GM12878 (cell line): ENCODE results near the gene UBXN10. TPM values are rescaled to one million over a fixed set of nuclear protein-coding genes. Genes with fewer than 3 reads are reported as not detected.

Experiments used
- ATAC-seq: fragments of 200-7000 bp; cut with Tn5 transposase; 3 replicates; pipeline ENCODE4 v1.9.1; 2020; ENCODE audit warnings: mild to moderate bottlenecking, moderate library complexity
- BruUV-seq: library from RNA; stranded (reverse); fragments of 400-500 nt; replicated peaks from 2 replicates; lab custom pipeline; 2021; lab: Mats Ljungman, UMichigan
- CTCF ChIA-PET: fragments of 300-600 bp; sonication (Branson Sonifier 250); formaldehyde crosslinking; extraction: SDS; loops from one replicate; lab custom pipeline; 2021; ENCODE audit warnings: inconsistent platforms; lab: Yijun Ruan, JAX
- POLR2A ChIA-PET: fragments of 350-600 bp; formaldehyde crosslinking; extraction: SDS; loops from one replicate; lab custom pipeline; 2021; ENCODE audit warnings: inconsistent platforms; lab: Charles Lee
- RAD21 ChIA-PET: fragments of 300-600 bp; sonication (Branson Sonifier 250); formaldehyde crosslinking; loops from one replicate; lab custom pipeline; 2023; ENCODE audit warnings: antibody characterized with exemption; ENCODE audit not compliant: unreplicated experiment; lab: Charles Lee
- SMC1A ChIA-PET: fragments of 300-600 bp; sonication (Branson Sonifier 250); formaldehyde crosslinking; loops from one replicate; lab custom pipeline; 2023; ENCODE audit not compliant: unreplicated experiment, uncharacterized antibody; lab: Charles Lee
- DNase-seq: peaks from one replicate; pipeline ENCODE4 v3.0.0-alpha.2; 2011; ENCODE audit warnings: low read depth, low spot score
- FAIRE-seq: peaks from 3 replicates; lab custom pipeline; 2011; peaks lifted over from hg19 to GRCh38; lab: Jason Lieb, UNC
- H2AFZ ChIP-seq: 2 replicates; pipeline ENCODE4 v1.6.0; 2011; ENCODE audit warnings: low read depth, low read length, control low read depth; ENCODE audit not compliant: control insufficient read depth
- H3K27ac ChIP-seq: 2 replicates; pipeline ENCODE4 v1.5.1; 2011; ENCODE audit warnings: control low read depth; ENCODE audit not compliant: control insufficient read depth, insufficient read depth
- H3K27me3 ChIP-seq, 2 experiments: replicated peaks in 1 of 2; 2 replicates each; pipeline versions ENCODE4 v1.6.0 to v1.6.1; 2011; ENCODE audit warnings: low read length in 1 of 2; ENCODE audit not compliant: control insufficient read depth in 2 of 2, insufficient read depth in 2 of 2
- H3K36me3 ChIP-seq, 2 experiments: 2 replicates each; pipeline ENCODE4 v1.5.1; 2011; ENCODE audit warnings: low read length in 1 of 2; ENCODE audit not compliant: control insufficient read depth in 2 of 2, insufficient read depth in 2 of 2
- H3K4me1 ChIP-seq: 2 replicates; pipeline ENCODE4 v1.6.1; 2011; ENCODE audit warnings: mild to moderate bottlenecking, low read length, moderate library complexity, mixed read lengths; ENCODE audit not compliant: control insufficient read depth, insufficient read depth
- H3K4me2 ChIP-seq: 2 replicates; pipeline ENCODE4 v1.6.0; 2011; ENCODE audit warnings: control low read depth; ENCODE audit not compliant: control insufficient read depth, insufficient read depth
- H3K4me3 ChIP-seq: fragments of 200-600 bp; sonication (generic); 2 replicates; pipeline ENCODE4 v1.5.1; 2016
- H3K79me2 ChIP-seq: 2 replicates; pipeline ENCODE4 v1.6.0; 2011; ENCODE audit warnings: low read length; ENCODE audit not compliant: control insufficient read depth, insufficient read depth
- H3K9ac ChIP-seq: 2 replicates; pipeline ENCODE4 v1.8.0; 2011; ENCODE audit warnings: low read length, control low read depth, mixed read lengths; ENCODE audit not compliant: control insufficient read depth, insufficient read depth
- H3K9me3 ChIP-seq: replicated peaks from 3 replicates; pipeline ENCODE4 v1.5.1; 2011; ENCODE audit warnings: mild to moderate bottlenecking, low read length; ENCODE audit not compliant: control insufficient read depth, insufficient read depth
- H4K20me1 ChIP-seq: 2 replicates; pipeline ENCODE4 v1.6.0; 2011; ENCODE audit not compliant: control insufficient read depth, insufficient read depth
- BMI1 ChIP-seq: fragments of 450-650 bp; IDR thresholded peaks from 2 replicates; pipeline ENCODE4 v1.6.1; 2016; ENCODE audit warnings: mild to moderate bottlenecking, moderate library complexity, borderline replicate concordance
- CHD1 ChIP-seq: IDR thresholded peaks from 2 replicates; pipeline ENCODE4 v1.6.1; 2012; ENCODE audit warnings: low read depth, low read length, improper control_type of control experiment
- DPF2 ChIP-seq: fragments of 450-650 bp; IDR thresholded peaks from 2 replicates; pipeline ENCODE4 v1.6.1; 2017; ENCODE audit warnings: mild to moderate bottlenecking
- EGR1 ChIP-seq, 2 experiments: IDR thresholded peaks; 1 replicate in 1 of 2; 2 replicates in 1 of 2; pipeline ENCODE4 v1.6.1; 2011 to 2012; ENCODE audit warnings: low read depth in 2 of 2, low read length in 2 of 2, borderline replicate concordance in 1 of 2, mild to moderate bottlenecking in 1 of 2, moderate library complexity in 1 of 2
- GABPA ChIP-seq: IDR thresholded peaks from 2 replicates; pipeline ENCODE4 v1.6.1; 2014; ENCODE audit warnings: antibody characterized with exemption, low read depth, mild to moderate bottlenecking, inconsistent platforms
- HSF1 ChIP-seq: fragments of 150-350 bp; IDR thresholded peaks from 2 replicates; pipeline ENCODE4 v1.6.1; 2014; ENCODE audit warnings: mild to moderate bottlenecking, low read depth, low read length
- IRF3 ChIP-seq: fragments of 450-650 bp; IDR thresholded peaks from 2 replicates; pipeline ENCODE4 v1.6.1; 2014; ENCODE audit warnings: mild to moderate bottlenecking
- KAT2A ChIP-seq: conservative IDR thresholded peaks from 2 replicates; pipeline ENCODE4 v1.6.1; 2011; ENCODE audit warnings: low read depth, low read length; ENCODE audit not compliant: control insufficient read depth
- MTA3 ChIP-seq: IDR thresholded peaks from 2 replicates; pipeline ENCODE4 v1.6.1; 2012; ENCODE audit warnings: low read length, inconsistent platforms, borderline replicate concordance
- PAX8 ChIP-seq: fragments of 450-650 bp; IDR thresholded peaks from 2 replicates; pipeline ENCODE4 v1.6.1; 2017; ENCODE audit warnings: mild to moderate bottlenecking, moderate library complexity
- SMAD1 ChIP-seq: fragments of 450-650 bp; IDR thresholded peaks from 2 replicates; pipeline ENCODE4 v1.6.1; 2018; ENCODE audit warnings: mild to moderate bottlenecking, low read depth; ENCODE audit not compliant: partially characterized antibody
- SREBF2 ChIP-seq: IDR thresholded peaks from 2 replicates; pipeline ENCODE4 v1.6.1; 2012; ENCODE audit warnings: mild to moderate bottlenecking, low read length
- WGBS: methylation state at CpG from one replicate; pipeline ENCODE4 v1.1.6; 2016; ENCODE audit warnings: low lambda C conversion rate; ENCODE audit not compliant: insufficient replicate concordance, insufficient coverage; ENCODE audit errors: missing lambda C conversion rate; 5-methylcytosine and 5-hydroxymethylcytosine counted together
- in situ Hi-C: fragments of 300-500 bp; cut with MboI; formaldehyde crosslinking; loops from 9 replicates; pipeline ENCODE4 v1.14.3; 2018; ENCODE audit warnings: mixed read lengths
- intact Hi-C: fragments of 100-400 bp; cut with micrococcal nuclease; formaldehyde crosslinking; loops from one replicate; pipeline ENCODE4 v1.14.2; 2022; ENCODE audit not compliant: unreplicated experiment
- polyA plus RNA-seq, 11 experiments: library from polyadenylated mRNA; depleted of rRNA in 4 of 11; unstranded in 6 of 11; stranded (reverse) in 5 of 11; fragments of >200 nt; fragmentation: Nextera tagmentation in 4 of 11; fragmentation: Illumina TruSeq in 1 of 11; extraction: Ambion mirVana in 4 of 11; extraction: Trizol in 1 of 11; gene quantifications; 1 replicate in 1 of 11; 2 replicates in 10 of 11; pipeline versions ENCODE4 v1.2.1 to v1.2.3, GENCODE V29; 2011 to 2016; ENCODE audit warnings: inconsistent platforms in 2 of 11, missing spikeins in 2 of 11, low read depth in 1 of 11
- total RNA-seq, 4 experiments: library from RNA; depleted of rRNA in 3 of 4; stranded (reverse); fragments of >200 nt in 3 of 4; fragmentation: Illumina TruSeq in 1 of 4; extraction: Trizol in 1 of 4; gene quantifications; 2 replicates each; pipeline versions ENCODE4 v1.2.1 to v1.2.3, GENCODE V29; 2013 to 2021
- TF ChIP-seq, protein P1 (sequence below), 3 experiments: IDR thresholded peaks in 2 of 3; conservative IDR thresholded peaks in 1 of 3; 2 replicates each; pipeline ENCODE4 v1.5.1; 2011; ENCODE audit warnings: low read depth in 3 of 3, low read length in 3 of 3, mild to moderate bottlenecking in 3 of 3, control low read depth in 2 of 3, moderate library complexity in 2 of 3, inconsistent platforms in 1 of 3, mixed read lengths in 1 of 3; ENCODE audit not compliant: control insufficient read depth in 2 of 3, insufficient read depth in 1 of 3; ENCODE audit errors: extremely low read depth in 1 of 3
- TF ChIP-seq, protein P2 (sequence below): fragments of 450-650 bp; IDR thresholded peaks from 2 replicates; pipeline ENCODE4 v1.6.1; 2016; ENCODE audit warnings: mild to moderate bottlenecking, moderate library complexity, borderline replicate concordance

The UBXN10 gene
- total and polyA plus RNA-seq, 10 of the 15 experiments (the other 5 are each of a cell fraction or from before 2014, with no cell fraction given): 0.03 to 0.15 (median 0.06) TPM; not detected in 7

GRCh38 chr1:20240012-20240411 is 54.1 kb downstream of the UBXN10 start (continued):
- TF ChIP-seq CHD1: no peak
- no peak for TF ChIP-seq MTA3
- TF ChIP-seq, protein P1, sequence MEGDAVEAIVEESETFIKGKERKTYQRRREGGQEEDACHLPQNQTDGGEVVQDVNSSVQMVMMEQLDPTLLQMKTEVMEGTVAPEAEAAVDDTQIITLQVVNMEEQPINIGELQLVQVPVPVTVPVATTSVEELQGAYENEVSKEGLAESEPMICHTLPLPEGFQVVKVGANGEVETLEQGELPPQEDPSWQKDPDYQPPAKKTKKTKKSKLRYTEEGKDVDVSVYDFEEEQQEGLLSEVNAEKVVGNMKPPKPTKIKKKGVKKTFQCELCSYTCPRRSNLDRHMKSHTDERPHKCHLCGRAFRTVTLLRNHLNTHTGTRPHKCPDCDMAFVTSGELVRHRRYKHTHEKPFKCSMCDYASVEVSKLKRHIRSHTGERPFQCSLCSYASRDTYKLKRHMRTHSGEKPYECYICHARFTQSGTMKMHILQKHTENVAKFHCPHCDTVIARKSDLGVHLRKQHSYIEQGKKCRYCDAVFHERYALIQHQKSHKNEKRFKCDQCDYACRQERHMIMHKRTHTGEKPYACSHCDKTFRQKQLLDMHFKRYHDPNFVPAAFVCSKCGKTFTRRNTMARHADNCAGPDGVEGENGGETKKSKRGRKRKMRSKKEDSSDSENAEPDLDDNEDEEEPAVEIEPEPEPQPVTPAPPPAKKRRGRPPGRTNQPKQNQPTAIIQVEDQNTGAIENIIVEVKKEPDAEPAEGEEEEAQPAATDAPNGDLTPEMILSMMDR (IDR thresholded peaks at IDR 0.05 in 2 of 3, conservative IDR thresholded peaks at IDR 0.05 in 1 of 3; ENCODE audit: control insufficient read depth in 2 of 3, extremely low read depth in 1 of 3, insufficient read depth in 1 of 3, low read depth in 3 of 3, low read length in 3 of 3): no peak
- no peak for TF ChIP-seq KAT2A
- no peak for TF ChIP-seq IRF3

DNA sequence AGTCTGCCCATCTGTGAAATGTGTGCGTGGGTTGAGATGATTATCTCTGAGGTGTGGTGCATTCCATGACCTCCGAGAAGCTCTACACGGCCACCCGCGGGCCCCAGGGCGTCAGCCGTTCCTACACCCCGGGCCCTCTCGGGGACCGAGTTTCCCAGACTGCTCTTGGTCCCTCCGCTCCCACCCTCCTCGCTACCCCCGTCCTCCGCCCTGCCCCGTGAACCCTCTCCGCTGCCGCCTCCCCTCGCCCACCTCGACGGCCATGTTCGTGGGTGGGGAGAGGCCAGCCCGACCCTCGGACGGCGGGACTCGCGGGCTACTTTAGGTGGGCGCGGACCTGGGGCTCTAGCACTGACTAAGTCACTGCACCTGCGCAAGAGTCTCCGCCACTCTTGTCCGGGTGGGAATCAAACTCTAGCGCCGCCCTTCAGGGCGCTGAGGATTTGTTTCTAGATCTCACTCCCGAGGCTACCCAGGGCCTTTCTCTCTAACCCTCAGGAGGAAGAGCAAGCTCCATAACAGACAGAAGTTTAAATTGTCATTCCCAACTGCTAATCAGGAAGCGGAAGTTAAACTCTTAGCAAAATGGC is 57.1 kb downstream of the UBXN10 start:
- Histone ChIP-seq H3K4me3 (no peak overlapping the region), H3K4me2 (no peak overlapping the region), H3K79me2 (no peaks in the 10 kb centered on the region), H3K27me3 (0 out of 4 replicates have a peak, but pooled peaks cover 0 to 2% of the 10 kb centered on the region in 2 experiments), H3K27ac (no peak overlapping the region), H3K4me1 (no peaks in the 10 kb centered on the region), H2AFZ (no peak overlapping the region), H3K9me3 (no peaks in the 10 kb centered on the region; the same call in 2 of the 3 replicates), H3K9ac (no peak overlapping the region), H4K20me1 (no peaks in the 10 kb centered on the region), H3K36me3 (no peaks in the 10 kb centered on the region)
- FAIRE-seq: no peak
- DNase-seq: no peak
- intact Hi-C loops: no loop called here
- ChIA-PET SMC1A (no interaction called here), RAD21 (no interaction called here), CTCF (interaction anchor here (1.2 kb wide), 1 partner anchor 250 kb away, joined by 5 read pairs; no protein-coding TSS in a partner anchor), POLR2A (no interaction called here)
- no peak for ATAC-seq
- BruUV-seq: no TSS peak
- in situ Hi-C loops: no loop called here
- 82% methylated on average over 19 of the region's 37 CpGs for WGBS
- TF ChIP-seq EGR1 (IDR thresholded peaks at IDR 0.05; ENCODE audit: borderline replicate concordance in 1 of 2, low read depth in 2 of 2, low read length in 2 of 2): no peak
- TF ChIP-seq GABPA: no peak
- no peak for TF ChIP-seq HSF1
- TF ChIP-seq DPF2: no peak
- TF ChIP-seq SREBF2: no peak
- TF ChIP-seq SMAD1: no peak
- no peak for TF ChIP-seq PAX8
- TF ChIP-seq BMI1: no peak
- TF ChIP-seq, protein P2, sequence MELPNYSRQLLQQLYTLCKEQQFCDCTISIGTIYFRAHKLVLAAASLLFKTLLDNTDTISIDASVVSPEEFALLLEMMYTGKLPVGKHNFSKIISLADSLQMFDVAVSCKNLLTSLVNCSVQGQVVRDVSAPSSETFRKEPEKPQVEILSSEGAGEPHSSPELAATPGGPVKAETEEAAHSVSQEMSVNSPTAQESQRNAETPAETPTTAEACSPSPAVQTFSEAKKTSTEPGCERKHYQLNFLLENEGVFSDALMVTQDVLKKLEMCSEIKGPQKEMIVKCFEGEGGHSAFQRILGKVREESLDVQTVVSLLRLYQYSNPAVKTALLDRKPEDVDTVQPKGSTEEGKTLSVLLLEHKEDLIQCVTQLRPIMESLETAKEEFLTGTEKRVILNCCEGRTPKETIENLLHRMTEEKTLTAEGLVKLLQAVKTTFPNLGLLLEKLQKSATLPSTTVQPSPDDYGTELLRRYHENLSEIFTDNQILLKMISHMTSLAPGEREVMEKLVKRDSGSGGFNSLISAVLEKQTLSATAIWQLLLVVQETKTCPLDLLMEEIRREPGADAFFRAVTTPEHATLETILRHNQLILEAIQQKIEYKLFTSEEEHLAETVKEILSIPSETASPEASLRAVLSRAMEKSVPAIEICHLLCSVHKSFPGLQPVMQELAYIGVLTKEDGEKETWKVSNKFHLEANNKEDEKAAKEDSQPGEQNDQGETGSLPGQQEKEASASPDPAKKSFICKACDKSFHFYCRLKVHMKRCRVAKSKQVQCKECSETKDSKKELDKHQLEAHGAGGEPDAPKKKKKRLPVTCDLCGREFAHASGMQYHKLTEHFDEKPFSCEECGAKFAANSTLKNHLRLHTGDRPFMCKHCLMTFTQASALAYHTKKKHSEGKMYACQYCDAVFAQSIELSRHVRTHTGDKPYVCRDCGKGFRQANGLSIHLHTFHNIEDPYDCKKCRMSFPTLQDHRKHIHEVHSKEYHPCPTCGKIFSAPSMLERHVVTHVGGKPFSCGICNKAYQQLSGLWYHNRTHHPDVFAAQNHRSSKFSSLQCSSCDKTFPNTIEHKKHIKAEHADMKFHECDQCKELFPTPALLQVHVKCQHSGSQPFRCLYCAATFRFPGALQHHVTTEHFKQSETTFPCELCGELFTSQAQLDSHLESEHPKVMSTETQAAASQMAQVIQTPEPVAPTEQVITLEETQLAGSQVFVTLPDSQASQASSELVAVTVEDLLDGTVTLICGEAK: no peak
